NCI-H82 treated with DMSO at 0.1 percent for 48 hours (cell line): ENCODE results near the gene CMTM6.
"Not testable (repeated sequence)": the region's sequence is repeated elsewhere in the genome, so short reads cannot be mapped to it uniquely, and the experiment has no call there.

Source experiments
- DNase-seq: peaks from one replicate; lab custom pipeline; 2025; ENCODE audit not compliant: unreplicated experiment; lab: John Stamatoyannopoulos, UW

Gene CMTM6

GRCh38 chr3:32467333-32468070 lies 35.1 kb downstream of the CMTM6 start:
- DNase-seq: no peak

- DNase-seq: not testable (repeated sequence)
These were observed 35.8 kb downstream of the CMTM6 start for GRCh38 chr3:32466808-32467207.

GRCh38 chr3:32464726-32465125 lies 37.9 kb downstream of the CMTM6 start:
- not testable (repeated sequence) for DNase-seq

GRCh38 chr3:32463415-32463814 lies 39.2 kb downstream of the CMTM6 start:
- not testable (repeated sequence) for DNase-seq

- DNase-seq: not testable (repeated sequence)
These were observed 40.3 kb downstream of the CMTM6 start for GRCh38 chr3:32462191-32462986.

GRCh38 chr3:32460817-32461496 lies 41.7 kb downstream of the CMTM6 start:
- not testable (repeated sequence) for DNase-seq

GRCh38 chr3:32460031-32460749 lies 42.5 kb downstream of the CMTM6 start:
- no peak for DNase-seq

- DNase-seq: no peak
These were observed 43.2 kb downstream of the CMTM6 start for GRCh38 chr3:32459450-32459849.

GRCh38 chr3:32457971-32458471 lies 44.6 kb downstream of the CMTM6 start:
- DNase-seq: no peak

- DNase-seq: no peak
These were observed 46.1 kb downstream of the CMTM6 start for GRCh38 chr3:32456429-32457130.

GRCh38 chr3:32455609-32456428 lies 46.8 kb downstream of the CMTM6 start:
- DNase-seq: no peak

- no peak for DNase-seq
These were observed 47.7 kb downstream of the CMTM6 start for GRCh38 chr3:32454731-32455608.

GRCh38 chr3:32454111-32454510 lies 48.5 kb downstream of the CMTM6 start:
- DNase-seq: no peak

- no peak for DNase-seq
These were observed 49.3 kb downstream of the CMTM6 start for GRCh38 chr3:32453346-32453745.

- DNase-seq: no peak
These were observed 50.6 kb downstream of the CMTM6 start for GRCh38 chr3:32452009-32452408.

GRCh38 chr3:32450992-32451659 lies 51.5 kb downstream of the CMTM6 start:
- DNase-seq: no peak

- DNase-seq: no peak
These were observed 52.2 kb downstream of the CMTM6 start for GRCh38 chr3:32450426-32450825.

- DNase-seq: no peak
These were observed 53.0 kb downstream of the CMTM6 start for GRCh38 chr3:32449691-32450090.
